SK-N-SH (cell line): Measurements from ENCODE around the gene TIGAR. TPM values are rescaled to one million over a fixed set of nuclear protein-coding genes. Genes with fewer than 3 reads are reported as not detected.

Source experiments
- CTCF ChIA-PET: fragments of 300-600, 350-600 bp; formaldehyde crosslinking; extraction: SDS; loops from one replicate; lab custom pipeline; 2021; lab: Yijun Ruan, JAX
- POLR2A ChIA-PET: fragments of 350-600 bp; sonication (Branson Sonifier 250); formaldehyde crosslinking; extraction: SDS; loops from one replicate; lab custom pipeline; 2020; ENCODE audit warnings: antibody characterized with exemption, inconsistent platforms; lab: Yijun Ruan, JAX
- DNase-seq: peaks from one replicate; pipeline ENCODE4 v3.0.0; 2012
- H2AFZ ChIP-seq: fragments of 200-600 bp; sonication (generic); 2 replicates; pipeline ENCODE4 v1.8.1; 2016; ENCODE audit warnings: antibody characterized with exemption, mild to moderate bottlenecking, low read depth
- H3F3A ChIP-seq: fragments of 200-600 bp; sonication (generic); replicated peaks from 2 replicates; pipeline ENCODE3; 2016; ENCODE audit warnings: antibody characterized with exemption, mild to moderate bottlenecking; ENCODE audit not compliant: insufficient read depth
- H3K27ac ChIP-seq, 2 experiments: fragments of 200-500 bp in 1 of 2; fragments of 200-600 bp in 1 of 2; sonication (Bioruptor generic) in 1 of 2; sonication (generic), shearing (Covaris generic) in 1 of 2; 2 replicates each; pipeline versions ENCODE4 v1.5.1 to v1.6.1; 2014 to 2016; ENCODE audit warnings: low read depth in 2 of 2, inconsistent platforms in 1 of 2, low read length in 1 of 2, mild to moderate bottlenecking in 1 of 2, mixed read lengths in 1 of 2
- H3K27me3 ChIP-seq: fragments of 200-600 bp; sonication (generic), shearing (Covaris generic); 2 replicates; pipeline ENCODE4 v1.6.1; 2016; ENCODE audit warnings: mixed run types; ENCODE audit not compliant: insufficient read depth
- H3K36me3 ChIP-seq, 2 experiments: fragments of 200-500 bp in 1 of 2; fragments of 200-600 bp in 1 of 2; sonication (Bioruptor generic) in 1 of 2; sonication (generic) in 1 of 2; replicated peaks in 1 of 2; 2 replicates each; pipeline versions ENCODE3 to v1.5.1; 2014 to 2016; ENCODE audit warnings: low read length in 1 of 2, mild to moderate bottlenecking in 1 of 2; ENCODE audit not compliant: insufficient read depth in 2 of 2, control insufficient read depth in 1 of 2
- H3K4me1 ChIP-seq, 2 experiments: fragments of 200-500 bp in 1 of 2; fragments of 200-600 bp in 1 of 2; sonication (Bioruptor generic) in 1 of 2; sonication (generic), shearing (Covaris generic) in 1 of 2; 2 replicates each; pipeline versions ENCODE4 v1.5.1 to v1.6.1; 2014 to 2016; ENCODE audit warnings: low read depth in 1 of 2, low read length in 1 of 2, mixed run types in 1 of 2; ENCODE audit not compliant: insufficient read depth in 2 of 2, control insufficient read depth in 1 of 2
- H3K4me2 ChIP-seq: fragments of 200-600 bp; sonication (generic), shearing (Covaris generic); 2 replicates; pipeline ENCODE4 v1.6.1; 2017; ENCODE audit warnings: mixed run types
- H3K4me3 ChIP-seq, 2 experiments: fragments of 200-500 bp in 1 of 2; fragments of 200-600 bp in 1 of 2; sonication (Bioruptor generic) in 1 of 2; sonication (generic), shearing (Covaris generic) in 1 of 2; 2 replicates each; pipeline versions ENCODE4 v1.5.1 to v1.8.1; 2014 to 2016; ENCODE audit warnings: low read depth in 2 of 2, inconsistent platforms in 1 of 2, low read length in 1 of 2, mild to moderate bottlenecking in 1 of 2, mixed read lengths in 1 of 2, moderate library complexity in 1 of 2
- H3K79me2 ChIP-seq: fragments of 200-600 bp; sonication (generic); 2 replicates; pipeline ENCODE4 v1.8.1; 2017; ENCODE audit warnings: mild to moderate bottlenecking; ENCODE audit not compliant: insufficient read depth
- H3K9ac ChIP-seq: fragments of 200-600 bp; sonication (generic); 2 replicates; pipeline ENCODE4 v1.6.1; 2017; ENCODE audit warnings: mixed run types
- H3K9me2 ChIP-seq: fragments of 200-600 bp; sonication (generic); 2 replicates; pipeline ENCODE4 v1.6.1; 2017; ENCODE audit warnings: mixed run types
- H3K9me3 ChIP-seq: fragments of 200-600 bp; sonication (generic); 2 replicates; pipeline ENCODE4 v1.6.1; 2017; ENCODE audit warnings: mixed run types, mild to moderate bottlenecking, moderate library complexity
- H4K20me1 ChIP-seq: fragments of 200-600 bp; sonication (generic); 2 replicates; pipeline ENCODE4 v1.6.1; 2017; ENCODE audit warnings: mild to moderate bottlenecking, mixed run types; ENCODE audit not compliant: insufficient read depth
- GATA2 ChIP-seq: sonication (generic); formaldehyde crosslinking; IDR thresholded peaks from 2 replicates; pipeline ENCODE4 v1.5.0; 2020; ENCODE audit warnings: mild to moderate bottlenecking, missing genetic modification reagents
- MEF2A ChIP-seq: IDR thresholded peaks from 2 replicates; pipeline ENCODE4 v1.4.0; 2012; ENCODE audit warnings: low read depth, borderline replicate concordance
- NFIC ChIP-seq: IDR thresholded peaks from 2 replicates; pipeline ENCODE4 v1.4.0; 2012; ENCODE audit warnings: borderline replicate concordance
- RCOR1 ChIP-seq: fragments of 150-350 bp; IDR thresholded peaks from 2 replicates; pipeline ENCODE4 v1.6.1; 2017; ENCODE audit warnings: antibody characterized with exemption, low read length
- RFX5 ChIP-seq: IDR thresholded peaks from 2 replicates; pipeline ENCODE4 v1.6.1; 2012; ENCODE audit warnings: mild to moderate bottlenecking, improper control_type of control experiment, low read length
- SIN3A ChIP-seq: IDR thresholded peaks from 2 replicates; pipeline ENCODE4 v1.6.1; 2012; ENCODE audit warnings: low read depth, mild to moderate bottlenecking, low read length, moderate library complexity, borderline replicate concordance
- SMC3 ChIP-seq: IDR thresholded peaks from 2 replicates; pipeline ENCODE4 v1.6.1; 2012; ENCODE audit warnings: low read depth, low read length, improper control_type of control experiment
- TAF1 ChIP-seq: IDR thresholded peaks from 2 replicates; pipeline ENCODE4 v1.6.1; 2012; ENCODE audit warnings: low read depth, mild to moderate bottlenecking, low read length, moderate library complexity, borderline replicate concordance
- TCF12 ChIP-seq: IDR thresholded peaks from 2 replicates; pipeline ENCODE4 v1.4.0; 2012
- USF1 ChIP-seq: IDR thresholded peaks from 2 replicates; pipeline ENCODE4 v1.4.0; 2012; ENCODE audit warnings: low read depth, borderline replicate concordance
- WGBS: methylation state at CpG from one replicate; pipeline ENCODE4 v1.1.6; 2017; ENCODE audit warnings: low lambda C conversion rate; 5-methylcytosine and 5-hydroxymethylcytosine counted together
- polyA plus RNA-seq, 3 experiments: library from polyadenylated mRNA; depleted of rRNA; stranded (reverse); fragments of >200 nt; gene quantifications; 2 replicates each; pipeline ENCODE4 v1.2.3, GENCODE V29; 2012

TIGAR gene
- polyA plus RNA-seq, 1 of the 3 experiments (the other 2 are of a cell fraction), result 8.3 TPM

DNA sequence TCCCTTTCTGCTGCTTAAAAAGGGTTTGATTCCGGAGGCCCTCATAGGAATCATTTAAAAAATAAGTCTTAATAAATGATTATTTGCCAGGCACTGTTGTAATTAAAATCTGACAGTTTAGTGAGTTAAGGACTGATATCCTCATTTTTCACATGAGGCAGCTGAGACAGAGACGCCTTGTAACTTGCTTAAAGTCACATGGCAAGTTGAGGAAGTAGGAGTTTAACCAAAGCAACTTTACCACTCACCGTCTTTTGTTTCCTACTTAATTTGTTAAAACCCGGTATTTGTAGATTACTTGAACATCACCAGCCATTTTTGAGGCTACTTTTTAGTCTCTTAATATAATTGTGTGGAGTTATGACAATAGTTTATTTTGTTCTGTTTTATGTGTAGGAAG is 2.4 kb downstream of the TIGAR start (continued):
- no peak for TF ChIP-seq NFIC
- no peak for TF ChIP-seq RFX5

DNA sequence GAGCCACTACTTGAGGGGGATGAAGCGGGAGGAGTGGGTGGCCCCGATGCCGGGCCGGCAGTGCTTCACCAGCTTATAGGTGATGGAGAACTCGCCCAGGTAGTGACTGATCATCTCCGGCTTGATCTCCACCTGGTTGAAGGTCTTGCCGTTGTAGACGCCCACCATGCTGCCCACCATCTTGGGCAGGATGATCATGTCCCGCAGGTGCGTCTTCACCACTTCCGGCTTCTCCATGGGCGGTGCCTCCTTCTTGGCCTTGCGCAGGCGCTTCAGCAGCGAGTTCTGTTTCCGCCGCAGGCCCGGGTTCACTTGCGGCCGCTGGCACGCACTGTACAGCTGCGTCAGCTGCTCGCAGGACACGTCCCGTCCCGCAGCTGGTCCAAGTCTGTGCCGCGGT is 3.4 kb downstream of the TIGAR start:
- Histone ChIP-seq H3F3A (peaks cover 4% of the 10 kb centered on the region), H4K20me1 (peaks cover 38% of the 10 kb centered on the region), H3K4me2 (no peak overlapping the region), H3K79me2 (peaks cover 78% of the 10 kb centered on the region), H3K27ac (no peak overlapping the region)
- DNase-seq, result no peak
- TF ChIP-seq TAF1 (no peak), SMC3 (no peak), SIN3A (no peak), RCOR1 (no peak), TCF12 (no peak), MEF2A (no peak), RFX5 (no peak), GATA2 (CRISPR knock-in tag) (no peak)
- TF ChIP-seq, all 33 proteins: peak for 0
- Histone ChIP-seq H3K36me3 (peaks cover 7 to 11% of the 10 kb centered on the region in 2 experiments), H3K27me3 (no peaks in the 10 kb centered on the region), H3K4me1 (peaks cover 0 to 8% of the 10 kb centered on the region in 2 experiments; a peak in 2 of 4 replicates), H3K9me2 (no peaks in the 10 kb centered on the region), H3K4me3 (no peak overlapping the region), H3K9me3 (no peaks in the 10 kb centered on the region), H2AFZ (no peak overlapping the region), H3K9ac (no peak overlapping the region)
- ChIA-PET CTCF (interaction anchor here (2.8 kb wide), 1 partner anchor 17 kb away, joined by 10 read pairs; no protein-coding TSS in a partner anchor), POLR2A (no interaction called here)
- WGBS, result 98% methylated on average over 27 of the region's 28 CpGs

DNA sequence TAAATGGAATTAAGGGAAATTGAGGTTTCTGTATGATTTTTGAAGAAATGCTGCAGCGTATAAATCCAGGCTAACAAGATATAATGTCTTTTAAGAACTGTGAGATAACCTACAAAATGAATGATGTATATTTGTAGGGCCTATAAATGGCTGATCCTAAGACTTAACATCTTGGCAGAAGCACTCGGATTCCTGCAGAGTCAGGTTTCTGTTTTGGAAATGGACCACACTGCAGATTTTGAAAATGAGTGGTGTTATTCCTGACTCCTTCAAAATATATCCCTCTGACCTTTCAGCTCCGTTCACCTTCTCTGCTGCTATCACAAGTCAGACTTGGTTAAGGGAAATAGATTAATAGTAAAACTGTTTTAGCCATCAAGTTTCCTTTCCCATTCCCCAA is 5.0 kb downstream of the TIGAR start:
- Histone ChIP-seq H3K79me2 (peaks cover 93% of the 10 kb centered on the region), H3K36me3 (peaks cover 13 to 25% of the 10 kb centered on the region in 2 experiments), H3K27me3 (no peaks in the 10 kb centered on the region), H3K4me2 (no peak overlapping the region), H3K4me3 (no peak overlapping the region), H4K20me1 (peaks cover 53% of the 10 kb centered on the region), H3K9me3 (no peaks in the 10 kb centered on the region), H3K9ac (no peak overlapping the region), H2AFZ (no peak overlapping the region), H3K4me1 (peaks cover 0 to 5% of the 10 kb centered on the region in 2 experiments; a peak in 2 of 4 replicates), H3K27ac (no peak overlapping the region), H3K9me2 (no peaks in the 10 kb centered on the region), H3F3A (no peaks in the 10 kb centered on the region)
- POLR2A ChIA-PET, result no interaction called here
- no peak for TF ChIP-seq USF1
- CTCF ChIA-PET, result interaction anchor here (0.6 to 2.8 kb wide), 3 partner anchors 18 to 456 kb away, joined by 3 to 10 read pairs (median 3); no protein-coding TSS in a partner anchor
- no peak for DNase-seq
- WGBS, result 97% methylated on average over 3 of the region's 3 CpGs
